ENCODE data around the gene TRAF2.

TRAF2 gene

GRCh38 chr9:136940526-136941230, 54.4 kb downstream of the TRAF2 start:
- no peak for DNase-seq

GRCh38 chr9:136941231-136942111, 55.2 kb downstream of the TRAF2 start:
- DNase-seq: no peak

- DNase-seq: no peak
These were observed 56.0 kb downstream of the TRAF2 start for GRCh38 chr9:136942112-136942880.

GRCh38 chr9:136942881-136943230, 56.5 kb downstream of the TRAF2 start:
- DNase-seq: no peak

GRCh38 chr9:136943291-136944211, 57.2 kb downstream of the TRAF2 start:
- DNase-seq: peak; percentile 61

- no peak for DNase-seq
These were observed 57.8 kb downstream of the TRAF2 start for GRCh38 chr9:136944212-136944518.

GRCh38 chr9:136944519-136945332, 58.4 kb downstream of the TRAF2 start, which contains the start of the genes C8G and FBXW5:
TSS of gene C8G (plus strand) at chr9:136945243. CDS start at chr9:136945321, 78 bp downstream.
TSS of gene FBXW5 (minus strand) at chr9:136944738. CDS start at chr9:136944083, 655 bp downstream.
- peak; percentile 90 for DNase-seq

- no peak for DNase-seq
These were observed 59.3 kb downstream of the TRAF2 start for GRCh38 chr9:136945333-136946227.

- no peak for DNase-seq
These were observed 60.1 kb downstream of the TRAF2 start for GRCh38 chr9:136946228-136947027.

GRCh38 chr9:136947028-136947891, 60.9 kb downstream of the TRAF2 start:
- DNase-seq: no peak

GRCh38 chr9:136947955-136948510, 61.7 kb downstream of the TRAF2 start:
- no peak for DNase-seq

GRCh38 chr9:136949239-136949816, 63.0 kb downstream of the TRAF2 start:
- DNase-seq: no peak

- DNase-seq: peak; percentile 92
These were observed 63.7 kb downstream of the TRAF2 start for GRCh38 chr9:136949817-136950655.

GRCh38 chr9:136950656-136951276, 64.5 kb downstream of the TRAF2 start:
- DNase-seq: no peak

- no peak for DNase-seq
These were observed 65.4 kb downstream of the TRAF2 start, which contains the start of gene LCN12 for GRCh38 chr9:136951541-136952320. TSS of gene LCN12 (plus strand) at chr9:136952273. CDS start at chr9:136952328, 55 bp downstream.
